Measurements from ENCODE around the gene RPS15.

RPS15 gene

GRCh38 chr19:1440418-1440801 lies 2.2 kb downstream of the RPS15 start:
- no peaks in the 10 kb centered on the region for H3K9me3 ChIP-seq (ENCODE audit: control insufficient read depth, low read length)
- H3K4me3 ChIP-seq (ENCODE audit: low read length) = no peak overlapping the region
- peaks cover 19% of the 10 kb centered on the region for H3K4me1 ChIP-seq (ENCODE audit: control insufficient read depth, insufficient read depth, low read length)
- H3K36me3 ChIP-seq (ENCODE audit: control insufficient read depth, insufficient read depth, low read length, severe bottlenecking) = peaks cover 41% of the 10 kb centered on the region
- DNase-seq (ENCODE audit: low read depth) = no peak
- no peaks in the 10 kb centered on the region for H3K27me3 ChIP-seq (replicated peaks; ENCODE audit: control insufficient read depth, insufficient read depth, low read length)
- peak overlapping the region; percentile 56 for H3K9ac ChIP-seq (ENCODE audit: low read length)

DNA sequence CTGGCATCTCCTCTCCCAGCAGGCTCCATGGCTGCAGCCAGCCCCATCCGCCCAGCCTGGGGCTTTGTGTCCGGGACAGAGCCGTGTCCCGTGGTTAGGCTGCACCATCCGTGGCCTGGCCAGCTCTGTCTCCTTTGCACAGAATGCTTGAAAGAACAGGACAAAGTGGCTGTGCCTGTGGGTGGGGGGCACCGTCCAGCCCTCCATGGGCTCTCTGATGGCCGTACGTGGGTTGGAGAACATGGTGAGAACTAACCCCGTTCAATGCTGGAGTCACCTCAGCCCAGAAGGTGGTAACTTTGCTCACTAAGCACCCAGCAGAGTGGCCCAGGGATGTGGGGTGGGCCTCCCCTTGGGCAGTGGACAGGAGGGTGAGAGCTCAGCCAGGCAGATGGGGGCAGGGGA lies 2.8 kb downstream of the RPS15 start:
- Histone ChIP-seq H3K27me3 (replicated peaks; ENCODE audit: control insufficient read depth, insufficient read depth, low read length) (no peaks in the 10 kb centered on the region), H3K4me1 (ENCODE audit: control insufficient read depth, insufficient read depth, low read length) (peaks cover 21% of the 10 kb centered on the region), H3K9me3 (ENCODE audit: control insufficient read depth, low read length) (no peaks in the 10 kb centered on the region), H3K9ac (ENCODE audit: low read length) (peak overlapping the region; percentile 56), H3K36me3 (ENCODE audit: control insufficient read depth, insufficient read depth, low read length, severe bottlenecking) (peaks cover 38% of the 10 kb centered on the region), H3K4me3 (ENCODE audit: low read length) (no peak overlapping the region)
- DNase-seq (ENCODE audit: low read depth) = no peak

- Histone ChIP-seq H3K4me1 (ENCODE audit: control insufficient read depth, insufficient read depth, low read length) (peaks cover 21% of the 10 kb centered on the region), H3K9ac (ENCODE audit: low read length) (peak overlapping the region; percentile 56), H3K9me3 (ENCODE audit: control insufficient read depth, low read length) (no peaks in the 10 kb centered on the region), H3K36me3 (ENCODE audit: control insufficient read depth, insufficient read depth, low read length, severe bottlenecking) (peaks cover 38% of the 10 kb centered on the region), H3K4me3 (ENCODE audit: low read length) (no peak overlapping the region), H3K27me3 (replicated peaks; ENCODE audit: control insufficient read depth, insufficient read depth, low read length) (peaks cover under 1% of the 10 kb centered on the region)
- no peak for DNase-seq (ENCODE audit: low read depth)
These were observed 3.7 kb downstream of the RPS15 start for GRCh38 chr19:1441677-1442438.

DNA sequence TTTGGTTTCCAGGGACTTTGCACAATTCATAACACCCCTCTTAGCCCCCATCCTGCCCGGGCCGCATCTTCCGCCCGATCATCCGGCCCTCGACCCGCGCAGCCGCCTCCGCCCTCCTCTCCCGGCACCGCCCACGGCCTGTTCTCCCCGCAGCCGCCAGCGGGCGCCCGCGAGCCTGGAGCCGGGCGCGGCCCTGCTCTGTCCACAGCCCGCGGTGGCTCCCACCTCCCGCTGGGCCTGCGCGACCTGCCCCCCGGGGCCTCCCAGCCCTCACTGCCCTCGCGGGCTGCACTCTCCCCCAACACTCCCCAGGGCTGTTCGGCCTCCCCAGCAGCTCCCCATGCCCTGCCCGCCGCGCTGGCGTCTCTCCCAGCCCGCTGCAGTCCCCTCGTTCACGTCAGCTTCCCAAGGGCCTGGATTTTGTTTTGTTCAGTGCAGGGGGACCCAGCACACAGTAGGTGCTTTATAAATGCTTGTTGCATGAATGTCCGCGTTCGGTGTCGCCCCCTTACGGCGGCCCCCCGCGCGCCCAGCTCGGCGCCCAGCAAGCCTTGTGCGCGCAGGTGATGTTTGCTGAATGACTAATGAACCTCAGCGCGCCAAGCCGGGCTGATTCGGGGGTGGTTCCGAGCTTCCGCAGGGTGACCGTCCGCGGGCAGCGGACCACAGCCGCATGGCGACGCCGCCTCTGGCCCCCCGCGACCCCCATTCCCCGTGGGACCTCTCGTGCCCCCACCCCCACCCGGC lies 7.2 kb downstream of the RPS15 start:
- Histone ChIP-seq H3K4me3 (ENCODE audit: low read length) (peak overlapping the region; percentile 44), H3K4me1 (ENCODE audit: control insufficient read depth, insufficient read depth, low read length) (peaks cover 11% of the 10 kb centered on the region), H3K9me3 (ENCODE audit: control insufficient read depth, low read length) (no peaks in the 10 kb centered on the region), H3K27me3 (replicated peaks; ENCODE audit: control insufficient read depth, insufficient read depth, low read length) (peaks cover 22% of the 10 kb centered on the region), H3K36me3 (ENCODE audit: control insufficient read depth, insufficient read depth, low read length, severe bottlenecking) (peaks cover 28% of the 10 kb centered on the region), H3K9ac (ENCODE audit: low read length) (no peak overlapping the region)
- peak; percentile 88 for DNase-seq (ENCODE audit: low read depth)

DNA sequence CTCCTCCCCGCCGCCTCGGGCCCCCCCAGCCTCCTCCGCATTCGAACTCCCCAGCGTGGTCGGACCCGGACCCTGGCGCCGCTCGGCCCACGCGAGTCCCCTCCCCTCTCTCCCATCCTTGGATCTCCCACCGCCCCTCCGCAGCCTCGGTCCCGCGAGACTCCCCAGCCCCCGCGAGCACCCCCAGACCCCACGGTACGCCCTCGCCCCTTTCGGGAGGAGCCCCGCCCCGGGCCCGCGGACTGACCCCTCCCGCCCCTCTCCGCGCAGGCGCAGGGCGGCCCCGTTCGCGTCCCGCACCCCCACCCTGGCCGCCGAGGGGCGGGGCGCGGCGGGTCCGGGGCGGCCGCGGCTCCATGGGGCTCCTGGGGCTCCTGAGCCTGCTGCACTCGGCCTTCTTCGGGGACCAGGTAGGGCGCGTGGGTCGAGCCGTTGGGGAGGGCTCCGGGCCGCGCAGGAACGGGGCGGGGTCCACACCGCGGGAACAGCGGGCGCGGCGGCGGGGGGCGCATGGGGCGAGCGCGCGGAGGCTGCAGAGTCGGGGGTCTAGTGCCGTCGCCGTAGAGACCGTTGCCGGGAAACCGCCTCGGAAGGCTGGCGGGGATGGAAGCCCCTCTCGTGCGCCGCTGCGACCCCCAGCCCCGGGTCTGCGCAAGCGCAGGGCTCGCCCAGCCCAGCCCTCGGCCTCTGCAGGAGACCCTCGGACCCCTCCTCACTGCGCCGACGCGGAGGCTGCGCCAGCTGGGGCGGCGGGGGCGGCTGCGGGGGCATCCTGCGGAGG lies 7.9 kb downstream of the RPS15 start:
- peak; percentile 81 for DNase-seq (ENCODE audit: low read depth)
- H3K9me3 ChIP-seq (ENCODE audit: control insufficient read depth, low read length) = no peaks in the 10 kb centered on the region
- H3K4me3 ChIP-seq (ENCODE audit: low read length) = no peak overlapping the region
- H3K4me1 ChIP-seq (ENCODE audit: control insufficient read depth, insufficient read depth, low read length) = peaks cover 5% of the 10 kb centered on the region
- H3K27me3 ChIP-seq (replicated peaks; ENCODE audit: control insufficient read depth, insufficient read depth, low read length) = peaks cover 29% of the 10 kb centered on the region
- peaks cover 21% of the 10 kb centered on the region for H3K36me3 ChIP-seq (ENCODE audit: control insufficient read depth, insufficient read depth, low read length, severe bottlenecking)
- H3K9ac ChIP-seq (ENCODE audit: low read length) = no peak overlapping the region

DNA sequence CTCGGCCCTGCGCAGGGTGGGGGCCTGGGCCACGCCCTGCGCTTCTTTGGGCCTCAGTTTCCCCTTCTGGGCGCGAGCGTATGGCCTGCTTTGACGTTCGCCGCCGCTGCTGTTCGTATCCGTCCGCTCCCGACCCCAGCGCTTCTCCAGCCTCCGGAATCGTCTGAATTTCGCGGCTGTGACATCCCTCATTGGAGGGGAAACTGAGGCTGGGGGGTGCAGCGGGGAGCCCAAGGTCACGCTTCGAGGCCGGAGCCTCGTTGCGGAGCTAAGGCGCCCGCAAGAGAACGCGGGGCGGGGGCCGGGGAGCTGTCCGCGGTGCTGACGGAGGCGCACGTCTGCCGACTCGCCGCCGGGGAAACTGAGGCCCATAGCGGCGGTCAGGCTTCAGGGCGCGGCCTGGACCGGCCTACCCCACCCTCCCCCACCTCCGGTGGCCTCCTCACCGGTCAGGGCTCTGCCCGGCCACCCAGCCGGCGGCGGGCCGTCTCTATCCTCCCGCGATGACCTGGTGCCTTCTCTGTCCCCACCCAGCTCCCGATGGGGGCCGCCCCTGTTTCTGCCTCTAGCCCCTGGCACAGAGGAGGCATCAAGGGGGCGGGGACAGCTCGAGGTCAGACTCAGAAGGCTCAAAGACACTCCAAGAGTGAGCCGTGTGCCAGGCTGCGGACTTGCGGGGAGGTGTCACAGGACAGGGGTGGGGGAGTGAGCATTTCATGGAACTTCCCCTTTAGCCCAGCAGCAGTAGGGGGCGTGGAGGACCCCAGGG lies 8.7 kb downstream of the RPS15 start:
- peaks cover 13% of the 10 kb centered on the region for H3K36me3 ChIP-seq (ENCODE audit: control insufficient read depth, insufficient read depth, low read length, severe bottlenecking)
- peaks cover 4% of the 10 kb centered on the region for H3K4me1 ChIP-seq (ENCODE audit: control insufficient read depth, insufficient read depth, low read length)
- no peak overlapping the region for H3K9ac ChIP-seq (ENCODE audit: low read length)
- DNase-seq (ENCODE audit: low read depth) = peak; percentile 51
- no peaks in the 10 kb centered on the region for H3K9me3 ChIP-seq (ENCODE audit: control insufficient read depth, low read length)
- H3K4me3 ChIP-seq (ENCODE audit: low read length) = no peak overlapping the region
- H3K27me3 ChIP-seq (replicated peaks; ENCODE audit: control insufficient read depth, insufficient read depth, low read length) = peaks cover 34% of the 10 kb centered on the region

GRCh38 chr19:1447504-1447903 lies 9.3 kb downstream of the RPS15 start:
- Histone ChIP-seq H3K4me3 (ENCODE audit: low read length) (no peak overlapping the region), H3K9me3 (ENCODE audit: control insufficient read depth, low read length) (no peaks in the 10 kb centered on the region), H3K4me1 (ENCODE audit: control insufficient read depth, insufficient read depth, low read length) (peaks cover 4% of the 10 kb centered on the region), H3K36me3 (ENCODE audit: control insufficient read depth, insufficient read depth, low read length, severe bottlenecking) (peaks cover 7% of the 10 kb centered on the region), H3K27me3 (replicated peaks; ENCODE audit: control insufficient read depth, insufficient read depth, low read length) (peaks cover 39% of the 10 kb centered on the region), H3K9ac (ENCODE audit: low read length) (no peak overlapping the region)
- no peak for DNase-seq (ENCODE audit: low read depth)

GRCh38 chr19:1447944-1448343 lies 9.7 kb downstream of the RPS15 start:
- H3K9ac ChIP-seq (ENCODE audit: low read length) = no peak overlapping the region
- peaks cover 2% of the 10 kb centered on the region for H3K36me3 ChIP-seq (ENCODE audit: control insufficient read depth, insufficient read depth, low read length, severe bottlenecking)
- DNase-seq (ENCODE audit: low read depth) = no peak
- H3K4me1 ChIP-seq (ENCODE audit: control insufficient read depth, insufficient read depth, low read length) = peaks cover 4% of the 10 kb centered on the region
- no peak overlapping the region for H3K4me3 ChIP-seq (ENCODE audit: low read length)
- peaks cover 43% of the 10 kb centered on the region for H3K27me3 ChIP-seq (replicated peaks; ENCODE audit: control insufficient read depth, insufficient read depth, low read length)
- no peaks in the 10 kb centered on the region for H3K9me3 ChIP-seq (ENCODE audit: control insufficient read depth, low read length)

- DNase-seq (ENCODE audit: low read depth) = peak; percentile 81
- H3K4me3 ChIP-seq (ENCODE audit: low read length) = no peak within 1 kb of the TSS
- H3K4me1 ChIP-seq (ENCODE audit: control insufficient read depth, insufficient read depth, low read length) = peaks cover 9% of the 10 kb centered on the region
- no peaks in the 10 kb centered on the region for H3K36me3 ChIP-seq (ENCODE audit: control insufficient read depth, insufficient read depth, low read length, severe bottlenecking)
- no peak within 1 kb of the TSS for H3K9ac ChIP-seq (ENCODE audit: low read length)
- peaks cover 46% of the 10 kb centered on the region for H3K27me3 ChIP-seq (replicated peaks; ENCODE audit: control insufficient read depth, insufficient read depth, low read length)
- no peaks in the 10 kb centered on the region for H3K9me3 ChIP-seq (ENCODE audit: control insufficient read depth, low read length)
These were observed 11.6 kb downstream of the RPS15 start, which contains the start of gene APC2 for GRCh38 chr19:1449467-1450442. APC2 (plus strand) TSS chr19:1450121; CDS start chr19:1453002, 2,881 bp downstream.
